GM23338 (cell line): ENCODE results near the gene TRIM44. TPM values are rescaled to one million over a fixed set of nuclear protein-coding genes. Genes with fewer than 3 reads are reported as not detected.

Source experiments
- ATAC-seq: fragments of 200-7000 bp; cut with Tn5 transposase; 3 replicates; pipeline ENCODE4 v1.9.1; 2020
- DNase-seq: peaks from one replicate; pipeline ENCODE4 v3.0.0-alpha.2; 2015; ENCODE audit warnings: low spot score
- H2AFZ ChIP-seq: fragments of 200-600 bp; sonication (generic); 2 replicates; pipeline ENCODE4 v1.8.0; 2016; ENCODE audit warnings: antibody characterized with exemption, mild to moderate bottlenecking, moderate library complexity
- H3F3A ChIP-seq: fragments of 200-600 bp; sonication (generic); replicated peaks from 2 replicates; pipeline ENCODE4 v1.8.0; 2017; ENCODE audit warnings: antibody characterized with exemption, mixed run types, low read depth
- H3K27ac ChIP-seq: fragments of 200-600 bp; sonication (generic); 2 replicates; pipeline ENCODE4 v1.6.1; 2016; ENCODE audit warnings: low read depth
- H3K27me3 ChIP-seq: fragments of 200-600 bp; sonication (generic); 2 replicates; pipeline ENCODE4 v1.8.0; 2016; ENCODE audit warnings: mild to moderate bottlenecking, mixed run types, moderate library complexity; ENCODE audit not compliant: insufficient read depth
- H3K36me3 ChIP-seq: fragments of 200-600 bp; sonication (generic); 2 replicates; pipeline ENCODE4 v1.8.0; 2016; ENCODE audit warnings: mild to moderate bottlenecking; ENCODE audit not compliant: insufficient read depth
- H3K4me1 ChIP-seq: fragments of 200-600 bp; sonication (generic); 2 replicates; pipeline ENCODE4 v1.8.0; 2016; ENCODE audit warnings: mild to moderate bottlenecking, moderate library complexity; ENCODE audit not compliant: insufficient read depth
- H3K4me2 ChIP-seq: fragments of 200-600 bp; sonication (generic); 2 replicates; pipeline ENCODE4 v1.7.1; 2017; ENCODE audit warnings: mixed run types
- H3K4me3 ChIP-seq: fragments of 200-600 bp; sonication (generic); 2 replicates; pipeline ENCODE4 v1.6.1; 2016; ENCODE audit warnings: mixed run types
- H3K79me2 ChIP-seq: fragments of 200-600 bp; sonication (generic); replicated peaks from 2 replicates; pipeline ENCODE4 v1.8.0; 2017; ENCODE audit warnings: mild to moderate bottlenecking; ENCODE audit not compliant: insufficient read depth
- H3K9me2 ChIP-seq: fragments of 200-600 bp; sonication (generic); 2 replicates; pipeline ENCODE4 v1.8.0; 2017; ENCODE audit not compliant: insufficient read depth
- H4K20me1 ChIP-seq: fragments of 200-600 bp; sonication (generic); replicated peaks from 2 replicates; pipeline ENCODE4 v1.8.0; 2017; ENCODE audit warnings: mild to moderate bottlenecking; ENCODE audit not compliant: insufficient read depth
- H3K27ac Mint-ChIP-seq: 2 replicates; pipeline ENCODE4 v1.8.0; 2020; ENCODE audit warnings: inconsistent platforms, mild to moderate bottlenecking, moderate library complexity, mixed read lengths
- H3K27me3 Mint-ChIP-seq: 3 replicates; pipeline ENCODE4 v1.8.0; 2022; ENCODE audit warnings: low read depth, mild to moderate bottlenecking, moderate library complexity, mixed read lengths, inconsistent platforms; ENCODE audit not compliant: insufficient read depth, poor library complexity
- H3K36me3 Mint-ChIP-seq: 3 replicates; pipeline ENCODE4 v1.8.0; 2021; ENCODE audit warnings: low read depth, mild to moderate bottlenecking, inconsistent platforms, moderate library complexity, mixed read lengths
- H3K4me1 Mint-ChIP-seq: 3 replicates; pipeline ENCODE4 v1.8.0; 2020; ENCODE audit warnings: mild to moderate bottlenecking, inconsistent platforms, mixed read lengths
- H3K4me3 Mint-ChIP-seq: 3 replicates; pipeline ENCODE4 v1.8.0; 2021; ENCODE audit warnings: moderate library complexity, mild to moderate bottlenecking, inconsistent platforms, mixed read lengths
- H3K9me3 Mint-ChIP-seq: 3 replicates; pipeline ENCODE4 v1.8.0; 2020; ENCODE audit warnings: moderate library complexity, mild to moderate bottlenecking, inconsistent platforms, mixed read lengths
- CREB1 ChIP-seq: fragments of 250-450 bp; sonication (Bioruptor Pico); IDR thresholded peaks from 2 replicates; pipeline ENCODE4 v1.5.0; 2020; ENCODE audit warnings: low read depth, mild to moderate bottlenecking, moderate library complexity
- CTCF ChIP-seq, 2 experiments: fragments of 200-600 bp in 1 of 2; sonication (generic) in 1 of 2; conservative IDR thresholded peaks; 2 replicates each; pipeline versions ENCODE4 v1.5.1 to v1.6.1; 2016 to 2017; ENCODE audit warnings: antibody characterized with exemption in 2 of 2, low read depth in 2 of 2, mild to moderate bottlenecking in 2 of 2, moderate library complexity in 1 of 2
- ETS1 ChIP-seq: IDR thresholded peaks from 2 replicates; pipeline ENCODE4 v1.6.1; 2016; ENCODE audit warnings: antibody characterized with exemption
- EZH2 ChIP-seq: fragments of 200-600 bp; sonication (generic); IDR thresholded peaks from one replicate; pipeline ENCODE4 v1.8.0; 2017; ENCODE audit warnings: antibody characterized with exemption, mild to moderate bottlenecking, low read depth; ENCODE audit not compliant: unreplicated experiment
- EZH2phosphoT487 ChIP-seq: fragments of 200-600 bp; sonication (generic); IDR thresholded peaks from one replicate; pipeline ENCODE4 v1.8.1; 2018; ENCODE audit warnings: antibody characterized with exemption; ENCODE audit not compliant: unreplicated experiment
- JUNB ChIP-seq: IDR thresholded peaks from one replicate; pipeline ENCODE4 v1.6.1; 2016; ENCODE audit warnings: antibody characterized with exemption; ENCODE audit not compliant: unreplicated experiment
- POLR2AphosphoS5 ChIP-seq: IDR thresholded peaks from 2 replicates; pipeline ENCODE4 v1.6.1; 2016; ENCODE audit warnings: antibody characterized with exemption, low read depth
- REST ChIP-seq: IDR thresholded peaks from one replicate; pipeline ENCODE4 v1.6.1; 2018; ENCODE audit warnings: antibody characterized with exemption; ENCODE audit not compliant: unreplicated experiment
- STAT1 ChIP-seq: IDR thresholded peaks from one replicate; pipeline ENCODE4 v1.6.1; 2016; ENCODE audit warnings: antibody characterized with exemption; ENCODE audit not compliant: unreplicated experiment
- ZNF114 ChIP-seq: fragments of 250-450 bp; sonication (Bioruptor Pico); IDR thresholded peaks from 2 replicates; pipeline ENCODE4 v1.5.0; 2020; ENCODE audit warnings: mild to moderate bottlenecking, moderate library complexity
- ZNF331 ChIP-seq: fragments of 250-450 bp; sonication (Bioruptor Pico); IDR thresholded peaks from 2 replicates; pipeline ENCODE4 v1.5.0; 2020; ENCODE audit warnings: low read depth, mild to moderate bottlenecking, moderate library complexity
- ZNF462 ChIP-seq: fragments of 250-450 bp; sonication (Bioruptor Pico); IDR thresholded peaks from 2 replicates; pipeline ENCODE4 v1.5.0; 2020; ENCODE audit warnings: mild to moderate bottlenecking, moderate library complexity
- polyA plus RNA-seq: library from polyadenylated mRNA; unstranded; fragments of >200 nt; fragmentation: Nextera tagmentation; extraction: Ambion mirVana; gene quantifications from 2 replicates; pipeline ENCODE4 v1.2.1, GENCODE V29; 2016
- total RNA-seq: library from RNA; depleted of rRNA; stranded (reverse); fragments of >200 nt; shearing (Covaris generic); gene quantifications from 2 replicates; pipeline ENCODE4 v1.2.3, GENCODE V29; 2014

TRIM44 gene
- total and polyA plus RNA-seq, 2 experiments from 2014 or later, result 10.3 to 10.4 TPM

- TF ChIP-seq REST (no peak), CTCF (conservative IDR thresholded peaks at IDR 0.05; ENCODE audit: low read depth in 2 of 2) (no peak), STAT1 (no peak), CREB1 (CRISPR knock-in tag) (no peak), ZNF462 (CRISPR knock-in tag) (no peak), EZH2phosphoT487 (no peak), ZNF331 (CRISPR knock-in tag) (no peak), EZH2 (no peak), POLR2AphosphoS5 (no peak), ZNF114 (CRISPR knock-in tag) (no peak), JUNB (no peak), ETS1 (no peak)
- no peaks in the 10 kb centered on the region for H3K4me1 Mint-ChIP-seq
- Histone ChIP-seq H3K79me2 (no peaks in the 10 kb centered on the region), H3K9me2 (0 out of 2 replicates have a peak, but pooled peaks cover 5% of the 10 kb centered on the region), H3K36me3 (no peaks in the 10 kb centered on the region), H3K4me1 (no peaks in the 10 kb centered on the region), H3K27ac (no peak overlapping the region), H3K4me3 (no peak overlapping the region), H3K27me3 (no peaks in the 10 kb centered on the region), H2AFZ (no peak overlapping the region), H3F3A (no peaks in the 10 kb centered on the region), H4K20me1 (no peaks in the 10 kb centered on the region), H3K4me2 (no peak overlapping the region)
- DNase-seq, result no peak
- peaks cover 6% of the 10 kb centered on the region; the same call in 2 of the 3 replicates for H3K9me3 Mint-ChIP-seq
- H3K4me3 Mint-ChIP-seq, result no peak overlapping the region
- H3K27ac Mint-ChIP-seq, result no peak overlapping the region
- H3K27me3 Mint-ChIP-seq, result no peaks in the 10 kb centered on the region
- no peak for ATAC-seq
- H3K36me3 Mint-ChIP-seq, result no peaks in the 10 kb centered on the region
These were observed 32.7 kb upstream of the TRIM44 start for GRCh38 chr11:35629914-35630313.
